Medulla oblongata (tissue), 1 donor: Measurements from ENCODE around the gene TXNDC15.
A peak's percentile ranks its signal among the peaks of the same experiment; 100 is the strongest.
"Not testable (repeated sequence)": the region's sequence is repeated elsewhere in the genome, so short reads cannot be mapped to it uniquely, and the experiment has no call there.

ENCODE experiments used
- DNase-seq: peaks from one replicate; pipeline ENCODE4 v3.0.0-alpha.2; 2015; ENCODE audit errors: extremely low spot score

Gene TXNDC15

GRCh38 chr5:134878403-134878802 lies 4.2 kb downstream of the TXNDC15 start:
- DNase-seq, result no peak

- DNase-seq, result no peak
Measured at GRCh38 chr5:134879456-134879855, 5.3 kb downstream of the TXNDC15 start.

GRCh38 chr5:134880937-134881336 lies 6.8 kb downstream of the TXNDC15 start:
- not testable (repeated sequence) for DNase-seq

- DNase-seq, result not testable (repeated sequence)
Measured at GRCh38 chr5:134881711-134882110, 7.5 kb downstream of the TXNDC15 start.

GRCh38 chr5:134887593-134888159 lies 13.5 kb downstream of the TXNDC15 start:
- no peak for DNase-seq

- DNase-seq, result no peak
Measured at GRCh38 chr5:134889335-134889734, 15.2 kb downstream of the TXNDC15 start.

GRCh38 chr5:134891473-134891872 lies 17.3 kb downstream of the TXNDC15 start:
- no peak for DNase-seq

GRCh38 chr5:134892282-134892681 lies 18.1 kb downstream of the TXNDC15 start:
- no peak for DNase-seq

GRCh38 chr5:134892926-134893325 lies 18.8 kb downstream of the TXNDC15 start:
- DNase-seq, result no peak

- DNase-seq, result no peak
Measured at GRCh38 chr5:134893748-134894505, 19.8 kb downstream of the TXNDC15 start.

GRCh38 chr5:134902071-134902801 lies 28.1 kb downstream of the TXNDC15 start:
- no peak for DNase-seq

GRCh38 chr5:134904610-134905245 lies 30.6 kb downstream of the TXNDC15 start, which contains the start of gene PCBD2:
TSS of gene PCBD2 (plus strand) at chr5:134905131. CDS start at chr5:134905140, 9 bp downstream.
- peak; percentile 89 for DNase-seq

GRCh38 chr5:134905246-134905996 lies 31.2 kb downstream of the TXNDC15 start:
- peak; percentile 79 for DNase-seq

- DNase-seq, result no peak
Measured at GRCh38 chr5:134906811-134907210, 32.6 kb downstream of the TXNDC15 start.

GRCh38 chr5:134910752-134911151 lies 36.6 kb downstream of the TXNDC15 start:
- not testable (repeated sequence) for DNase-seq

- DNase-seq, result peak; percentile 53
Measured at GRCh38 chr5:134911285-134912206, 37.4 kb downstream of the TXNDC15 start.

GRCh38 chr5:134913254-134913653 lies 39.1 kb downstream of the TXNDC15 start:
- DNase-seq, result no peak

- no peak for DNase-seq
Measured at GRCh38 chr5:134913795-134914194, 39.6 kb downstream of the TXNDC15 start.

GRCh38 chr5:134917070-134917815 lies 43.1 kb downstream of the TXNDC15 start:
- DNase-seq, result no peak

GRCh38 chr5:134918861-134919260 lies 44.7 kb downstream of the TXNDC15 start:
- no peak for DNase-seq
